Colonic mucosa (tissue), 4 donors: Measurements from ENCODE around the gene MAB21L3. TPM values are rescaled to one million over a fixed set of nuclear protein-coding genes. Genes with fewer than 3 reads are reported as not detected.

Experiments used
- DNase-seq: peaks from one replicate; pipeline ENCODE4 v3.0.0-alpha.2; 2020
- H3K27ac ChIP-seq: fragments of 200-600 bp; one replicate; pipeline ENCODE4 v1.8.0; 2021
- H3K27me3 ChIP-seq: fragments of 200-600 bp; one replicate; pipeline ENCODE4 v1.8.0; 2021
- H3K36me3 ChIP-seq: fragments of 200-600 bp; one replicate; pipeline ENCODE4 v1.8.0; 2021
- H3K4me1 ChIP-seq: fragments of 200-600 bp; one replicate; pipeline ENCODE4 v1.8.0; 2021; ENCODE audit warnings: mild to moderate bottlenecking
- H3K4me3 ChIP-seq: fragments of 200-600 bp; one replicate; pipeline ENCODE4 v1.8.0; 2021
- H3K9ac ChIP-seq, 2 donors: one replicate each; pipeline ENCODE4 v1.7.0; 2013; ENCODE audit warnings: control low read depth in 2 of 2, low read depth in 2 of 2, low read length in 2 of 2
- H3K9me3 ChIP-seq: fragments of 200-600 bp; one replicate; pipeline ENCODE4 v1.8.0; 2021
- CTCF ChIP-seq: fragments of 200-600 bp; IDR thresholded peaks from one replicate; pipeline ENCODE4 v1.8.0; 2022; ENCODE audit warnings: antibody characterized with exemption, mild to moderate bottlenecking
- intact Hi-C: fragments of 100-400 bp; cut with DNase I; formaldehyde crosslinking; loops from one replicate; pipeline ENCODE4 v1.14.1; 2022
- total RNA-seq, 2 donors: library from RNA; stranded (reverse); fragmentation: NEBNext Ultra II Directional in 1 of 2; extraction: Animal tissue kit (Norgen Biotek cat#: 25700) in 1 of 2; gene quantifications; one replicate each; pipeline ENCODE4 v1.2.1, GENCODE V29; 2021
- donor health status: healthy.
- donor health status: DM: no; HTN: no; CAD: no.
- donor health status: DM: no; HTN: no; CAD: no.

The MAB21L3 gene
- total RNA-seq = 1 to 10 TPM; 3.9 to 4.5 TPM

DNA sequence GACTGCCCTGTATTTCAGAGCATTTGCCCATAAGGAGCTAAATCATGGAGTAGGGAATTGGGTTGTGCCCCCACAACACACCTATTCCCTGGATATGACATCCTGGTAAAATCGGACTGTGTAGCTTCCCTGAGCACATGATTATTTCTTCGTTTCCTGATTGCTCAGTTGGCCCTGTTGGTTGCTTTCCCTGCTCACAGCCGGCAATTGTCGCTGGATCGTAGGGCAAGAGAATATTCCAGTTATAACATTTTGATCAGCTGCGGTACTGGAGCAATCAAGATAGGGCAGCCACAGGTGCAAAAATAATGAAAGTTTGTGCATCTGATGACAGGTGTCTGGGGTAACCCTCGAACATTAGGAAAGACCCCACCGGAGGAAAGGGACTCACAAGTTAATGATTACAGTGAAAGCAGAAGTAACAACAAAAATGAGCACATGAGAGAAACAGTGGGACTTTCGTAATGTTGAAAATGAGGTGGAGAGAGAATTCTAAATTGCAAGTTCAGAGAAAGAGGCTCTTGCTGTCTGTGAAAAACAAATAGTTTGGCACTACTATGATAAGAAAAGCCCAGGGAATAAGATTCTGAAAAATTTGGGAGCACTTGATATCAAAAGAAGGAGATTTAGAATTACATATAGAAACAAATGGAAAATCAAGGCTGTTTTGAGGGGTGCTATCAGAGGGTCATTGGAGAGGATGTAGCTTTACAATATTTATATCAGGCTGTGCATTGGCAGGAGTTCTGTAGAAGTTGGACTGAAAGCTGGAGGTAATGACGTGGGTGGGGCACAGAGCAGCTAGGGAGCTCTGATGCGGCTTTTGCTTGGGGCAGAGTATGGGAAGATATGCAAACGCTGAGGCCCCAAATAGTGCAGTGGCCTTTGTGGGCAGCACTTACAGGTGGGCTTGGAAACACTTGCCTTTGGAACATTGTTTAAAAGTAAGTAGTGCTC, at the start of gene MAB21L3:
MAB21L3 (plus strand) TSS at position 833 of the 957 bp plus-strand sequence. CDS start 1,217 bp downstream, outside the sequence.
- Histone ChIP-seq H3K9me3 (no peaks in the 10 kb centered on the region), H3K9ac (peak within 1 kb of the TSS; percentile 36 to 79), H3K27ac (peak within 1 kb of the TSS; percentile 85), H3K4me3 (no peak within 1 kb of the TSS), H3K36me3 (no peaks in the 10 kb centered on the region), H3K4me1 (no peaks in the 10 kb centered on the region), H3K27me3 (no peaks in the 10 kb centered on the region)
- intact Hi-C loops = no loop called here
- TF ChIP-seq CTCF = no peak
- peak; percentile 72 for DNase-seq

DNA sequence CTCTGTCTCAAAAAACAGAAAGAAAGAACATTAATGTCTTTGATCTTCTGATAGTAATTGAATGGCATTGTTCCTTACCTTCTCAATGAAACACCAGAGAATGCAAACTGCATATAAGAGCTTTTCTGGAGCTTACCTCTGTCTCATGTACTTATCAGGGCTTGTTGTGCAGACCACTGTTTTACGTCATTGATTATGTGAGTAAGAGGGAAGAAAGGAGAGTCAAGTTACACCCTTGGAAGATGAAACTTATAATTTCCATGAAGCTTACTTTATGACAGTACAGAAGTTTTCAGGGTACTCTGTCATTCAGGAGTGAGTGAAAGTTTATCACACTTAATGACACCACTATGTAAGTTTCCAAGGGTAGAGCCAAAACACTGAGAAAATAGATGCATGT, 49.0 kb upstream of the MAB21L3 start:
- intact Hi-C loops = no loop called here
- H3K4me3 ChIP-seq = no peak overlapping the region

GRCh38 chr1:116064616-116065015, 46.6 kb upstream of the MAB21L3 start:
- H3K27ac ChIP-seq = no peak overlapping the region

More for the DNA sequence above, 49.0 kb upstream of the MAB21L3 start:
- Histone ChIP-seq H3K4me1 (no peaks in the 10 kb centered on the region), H3K27me3 (no peaks in the 10 kb centered on the region), H3K27ac (no peak overlapping the region), H3K9ac (no peak overlapping the region), H3K36me3 (no peaks in the 10 kb centered on the region), H3K9me3 (no peaks in the 10 kb centered on the region)
- TF ChIP-seq CTCF = no peak
- DNase-seq = no peak

DNA sequence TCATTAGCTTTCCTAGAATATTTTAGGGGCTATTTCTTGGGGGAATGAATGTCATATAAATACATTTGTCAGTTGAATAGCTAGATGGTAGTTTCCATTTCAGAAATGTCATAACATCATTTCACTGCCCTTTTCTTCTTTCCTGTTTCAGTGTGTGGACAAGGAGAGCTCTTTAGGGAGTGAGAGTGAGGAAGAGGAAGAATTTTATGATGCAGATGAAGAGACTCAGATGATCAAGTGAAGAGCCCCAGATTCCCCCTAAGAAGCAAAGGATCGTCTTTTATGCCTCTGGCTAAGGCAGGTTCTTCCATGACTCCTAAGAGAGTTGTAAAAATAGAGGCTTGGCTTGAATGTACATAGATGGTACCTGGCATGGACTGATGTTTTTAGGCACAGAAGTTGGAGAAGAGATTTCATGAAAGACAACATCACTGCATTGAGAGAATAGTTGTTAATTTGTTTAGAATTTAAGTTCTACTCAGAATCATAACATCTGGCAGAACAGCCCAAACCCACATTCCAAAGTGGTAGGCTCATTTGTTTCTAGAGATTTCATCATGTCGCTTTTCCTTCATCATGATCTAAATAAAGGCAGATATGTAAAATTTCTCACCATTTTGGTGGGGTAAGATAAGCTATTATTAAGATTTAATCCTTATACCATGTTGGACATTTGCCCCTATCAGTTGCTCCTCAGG, 44.2 kb upstream of the MAB21L3 start:
- H3K9me3 ChIP-seq = no peaks in the 10 kb centered on the region
- no peak overlapping the region for H3K4me3 ChIP-seq
- no peaks in the 10 kb centered on the region for H3K4me1 ChIP-seq
- H3K36me3 ChIP-seq = no peaks in the 10 kb centered on the region
- H3K27me3 ChIP-seq = no peaks in the 10 kb centered on the region
- intact Hi-C loops = no loop called here
- no peak overlapping the region for H3K9ac ChIP-seq
- no peak for TF ChIP-seq CTCF
- no peak for DNase-seq
- H3K27ac ChIP-seq = no peak overlapping the region

More at GRCh38 chr1:116064616-116065015, 46.6 kb upstream of the MAB21L3 start:
- Histone ChIP-seq H3K4me3 (no peak overlapping the region), H3K36me3 (no peaks in the 10 kb centered on the region), H3K9me3 (no peaks in the 10 kb centered on the region), H3K9ac (no peak overlapping the region), H3K4me1 (no peaks in the 10 kb centered on the region), H3K27me3 (no peaks in the 10 kb centered on the region)
- no peak for TF ChIP-seq CTCF
- intact Hi-C loops = no loop called here
- DNase-seq = no peak

DNA sequence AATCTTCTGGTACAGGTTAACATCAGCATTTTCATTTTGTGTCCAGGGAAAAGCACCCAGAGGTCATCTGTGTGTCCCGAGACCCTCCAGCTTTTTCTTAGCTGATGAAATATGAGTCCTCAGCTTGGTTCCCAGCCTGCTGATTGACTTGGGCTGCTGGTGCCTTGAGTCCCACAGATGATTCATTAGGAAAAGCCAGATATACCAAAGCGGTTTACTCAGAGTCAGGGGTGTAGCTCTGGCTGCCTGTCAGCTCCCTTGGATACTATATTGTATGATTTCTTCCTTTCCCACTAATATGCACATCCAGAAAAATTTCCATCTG, 43.7 kb upstream of the MAB21L3 start:
- intact Hi-C loops = no loop called here
- Histone ChIP-seq H3K27me3 (no peaks in the 10 kb centered on the region), H3K9ac (no peak overlapping the region), H3K36me3 (no peaks in the 10 kb centered on the region), H3K9me3 (no peaks in the 10 kb centered on the region), H3K4me1 (no peaks in the 10 kb centered on the region), H3K4me3 (no peak overlapping the region), H3K27ac (no peak overlapping the region)
- no peak for DNase-seq
- no peak for TF ChIP-seq CTCF
